Measurements from ENCODE around the gene RAD51B.

RAD51B gene

DNA sequence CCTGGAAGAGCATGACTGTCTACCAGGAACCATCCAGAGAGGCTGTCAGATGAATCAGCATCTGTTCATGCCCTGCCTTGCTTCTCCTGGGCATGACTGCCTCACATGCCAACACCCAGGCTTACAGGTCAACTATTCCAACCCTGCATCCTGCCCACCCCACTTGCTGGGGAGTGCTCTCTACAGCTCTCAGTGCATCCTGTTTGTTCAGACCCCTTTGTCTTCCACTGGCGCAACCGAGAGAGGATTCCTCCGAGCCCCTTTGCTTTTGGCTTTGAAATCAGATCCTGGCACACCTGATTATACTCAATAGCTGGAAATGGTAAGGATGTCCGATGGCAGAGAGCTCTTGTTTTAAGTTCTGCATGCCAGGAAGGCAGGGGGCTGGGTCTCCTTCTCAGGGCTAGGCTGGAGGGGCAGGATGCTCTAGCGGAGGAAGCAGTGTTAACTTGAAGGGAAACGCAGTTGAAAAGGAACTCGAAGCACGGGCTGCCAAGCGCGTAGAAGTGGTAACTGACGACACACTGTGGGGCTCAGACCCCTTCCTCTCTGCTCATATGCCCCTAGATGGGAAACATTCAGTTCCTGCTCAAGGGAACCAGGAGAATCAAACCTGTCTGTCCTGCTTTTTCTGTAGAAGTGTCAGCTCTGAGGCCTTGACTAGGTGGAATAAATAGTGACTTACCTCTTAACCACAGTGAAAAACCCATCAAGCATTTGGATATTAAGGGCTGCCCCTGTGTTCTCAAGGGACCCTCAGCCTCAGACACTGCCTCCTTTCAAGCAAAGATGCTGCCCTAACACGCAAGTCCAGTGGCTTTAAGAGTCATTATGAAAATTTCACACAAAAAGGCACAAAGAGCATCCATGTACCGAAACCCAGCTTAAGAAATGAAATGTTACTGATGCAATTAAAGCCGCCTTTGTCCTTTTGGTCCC is 675.8 kb downstream of the RAD51B start:
- DNase-seq (ENCODE audit: low read depth), result no peak

DNA sequence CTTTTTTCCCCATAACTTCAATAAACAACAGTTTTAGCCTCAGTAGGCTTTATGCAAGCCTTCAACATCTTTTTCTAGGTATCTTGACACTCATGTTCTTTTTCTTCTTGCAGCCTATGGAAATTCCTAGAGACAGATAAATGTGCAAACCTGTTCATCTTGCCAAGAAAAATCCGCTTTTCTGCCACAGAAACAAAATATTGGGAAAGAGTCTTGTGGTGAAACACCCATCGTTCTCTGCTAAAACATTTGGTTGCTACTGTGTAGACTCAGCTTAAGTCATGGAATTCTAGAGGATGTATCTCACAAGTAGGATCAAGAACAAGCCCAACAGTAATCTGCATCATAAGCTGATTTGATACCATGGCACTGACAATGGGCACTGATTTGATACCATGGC is 677.4 kb downstream of the RAD51B start:
- DNase-seq (ENCODE audit: low read depth), result no peak

DNA sequence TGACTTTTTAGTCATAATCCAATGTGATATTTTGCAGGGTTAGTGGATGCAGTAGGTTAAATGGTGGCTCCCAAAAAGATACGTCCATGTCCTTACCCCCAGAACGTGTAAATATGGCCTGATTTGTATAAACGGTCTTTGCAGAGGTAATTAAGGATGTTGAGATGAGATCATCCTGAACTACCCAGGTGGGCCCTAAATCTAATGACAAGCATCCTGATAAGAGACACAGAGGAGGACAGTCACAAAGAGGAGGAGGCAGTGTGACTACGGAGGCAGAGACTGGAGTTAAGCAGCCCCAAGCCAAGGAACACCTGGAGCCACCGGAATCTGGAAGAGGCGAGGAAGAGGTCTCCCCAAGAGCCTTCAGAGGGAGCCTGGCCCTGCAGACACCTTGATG is 679.9 kb downstream of the RAD51B start:
- no peak for DNase-seq (ENCODE audit: low read depth)

DNA sequence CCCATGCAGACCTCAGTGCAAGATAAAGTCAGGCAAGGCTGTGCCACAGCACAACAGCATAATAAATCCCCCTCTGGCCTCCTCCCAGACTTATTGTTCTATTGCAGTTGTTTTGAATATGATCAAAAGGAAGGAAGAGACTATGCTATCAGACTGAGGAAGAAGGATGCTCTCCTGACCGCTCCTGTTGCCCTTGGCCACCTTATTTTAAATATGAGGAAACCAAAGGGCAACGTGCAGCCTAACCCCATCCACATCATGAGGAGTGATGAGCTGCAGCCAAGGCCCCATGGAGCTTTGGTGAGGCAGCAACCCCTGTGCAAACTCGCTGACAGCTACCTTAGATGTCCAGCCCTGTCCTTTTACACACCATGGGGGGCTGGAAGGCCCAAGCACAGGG is 681.6 kb downstream of the RAD51B start:
- DNase-seq (ENCODE audit: low read depth), result no peak

DNA sequence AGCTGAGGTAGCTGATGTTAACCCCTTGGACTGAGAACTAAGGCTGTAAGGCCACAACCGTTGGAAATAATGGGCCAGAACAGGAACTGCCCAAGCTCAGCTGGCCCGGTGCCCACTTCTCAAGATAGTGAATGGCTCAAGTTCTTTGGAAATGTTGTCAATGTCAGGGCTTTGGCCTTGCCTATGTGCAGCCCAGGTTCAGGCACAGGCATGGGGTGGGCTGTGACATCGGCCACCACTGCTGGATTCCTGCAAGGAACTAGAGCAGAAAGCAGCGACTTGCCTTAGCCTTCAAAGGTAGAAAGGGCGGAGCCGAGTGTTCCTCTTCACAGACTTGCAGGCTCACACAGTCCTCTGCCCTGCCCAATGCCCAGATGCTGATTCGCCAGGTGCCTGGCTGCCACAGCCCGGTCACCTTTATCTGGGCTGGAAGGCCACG is 682.1 kb downstream of the RAD51B start:
- DNase-seq (ENCODE audit: low read depth), result no peak

DNA sequence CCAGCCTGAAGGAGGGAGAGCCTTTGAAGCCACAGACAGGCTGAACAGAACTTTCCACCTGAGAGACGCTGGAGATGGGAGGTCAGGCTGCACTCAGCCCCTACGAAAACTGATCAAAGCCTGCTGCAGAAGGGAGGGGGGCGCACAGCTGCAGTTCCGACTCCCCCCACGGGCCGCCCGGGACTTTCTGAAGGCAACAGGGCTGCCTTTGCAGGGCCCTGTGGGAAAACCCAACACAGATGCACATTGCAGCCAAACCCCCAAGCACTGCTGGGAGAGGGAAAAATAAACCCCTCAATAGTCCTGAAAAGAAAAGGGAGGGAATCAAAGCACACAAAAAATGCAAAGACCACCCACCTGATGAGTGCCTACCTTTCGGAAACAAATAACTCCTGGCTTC is 682.7 kb downstream of the RAD51B start:
- DNase-seq (ENCODE audit: low read depth), result no peak

DNA sequence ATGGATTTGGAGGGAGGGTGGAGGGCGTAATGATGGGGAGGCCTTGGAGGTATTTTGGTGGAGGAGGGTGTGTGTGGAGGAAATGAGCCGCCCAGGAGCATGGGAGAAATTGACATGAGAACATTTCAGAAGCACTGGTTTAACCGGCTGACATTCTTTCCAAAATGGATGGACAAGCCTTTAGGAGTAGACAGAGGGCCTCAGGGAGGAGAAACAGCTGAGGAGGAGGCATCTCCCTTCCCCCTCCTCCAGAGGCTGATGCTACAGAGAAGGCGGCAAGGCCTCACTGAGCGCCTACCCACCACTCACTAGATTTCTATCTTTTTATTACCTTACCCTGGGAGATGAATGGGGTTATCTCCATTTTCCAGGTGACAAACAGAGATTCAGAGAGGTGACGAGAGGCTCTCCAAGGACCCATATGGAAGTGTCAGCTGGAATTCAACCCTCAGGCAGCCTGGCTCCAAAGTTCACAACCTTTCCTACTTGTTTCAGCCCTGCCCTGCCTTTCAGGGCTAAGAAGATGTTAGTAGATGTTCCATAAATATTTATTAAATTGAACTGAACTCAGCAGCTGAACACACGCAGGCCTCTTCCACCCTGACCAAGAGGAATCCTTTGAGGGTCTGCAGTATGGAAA is 683.7 kb downstream of the RAD51B start:
- no peak for DNase-seq (ENCODE audit: low read depth)

DNA sequence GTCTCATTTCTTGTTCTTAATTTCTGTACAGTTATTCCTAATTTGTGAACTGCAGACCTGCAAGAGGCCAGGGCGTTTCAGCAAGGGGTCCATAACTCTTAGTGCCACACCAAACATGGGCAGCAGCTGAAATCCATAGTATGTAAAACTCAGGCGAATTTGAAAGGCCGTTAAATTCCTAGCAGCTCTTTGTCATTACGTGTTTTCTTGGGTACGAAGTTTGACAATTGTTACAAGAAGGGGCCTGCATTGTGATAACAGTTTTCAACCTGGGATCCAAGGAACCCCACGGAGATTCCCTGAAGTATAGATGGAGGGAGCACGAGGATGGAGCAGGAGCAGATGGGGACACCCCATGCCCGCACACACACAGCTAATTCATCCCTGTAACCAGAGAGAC is 685.3 kb downstream of the RAD51B start:
- DNase-seq (ENCODE audit: low read depth), result no peak

DNA sequence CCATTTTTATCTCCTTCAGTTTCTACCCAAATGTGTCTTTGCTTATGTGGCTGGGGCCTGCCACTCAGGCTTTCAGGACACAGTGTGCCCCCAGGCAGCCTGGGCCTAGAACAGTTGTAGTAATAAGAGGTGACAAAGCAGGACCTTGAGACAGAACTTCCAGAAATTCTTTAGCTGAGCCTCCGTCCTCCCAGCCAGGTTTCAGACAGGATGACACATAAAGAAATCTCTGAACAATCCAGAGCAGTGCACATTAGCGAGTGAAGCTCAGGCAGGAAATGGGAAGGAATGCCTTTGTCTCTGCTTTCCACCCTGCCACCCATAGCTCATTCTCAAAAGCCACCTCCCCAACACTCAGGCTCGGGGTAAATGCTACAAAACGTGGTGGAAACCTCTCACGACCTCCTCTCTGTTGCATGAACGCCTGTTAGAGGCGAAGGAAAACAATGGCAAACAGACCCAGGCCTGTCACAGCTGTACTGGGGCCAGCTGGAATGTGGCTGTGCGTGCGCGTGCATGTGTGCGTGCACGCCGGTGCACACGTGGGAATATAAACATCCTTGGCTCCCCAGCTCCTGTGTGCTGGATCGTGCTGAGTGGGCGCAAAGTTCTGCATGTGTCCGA is 686.6 kb downstream of the RAD51B start:
- DNase-seq (ENCODE audit: low read depth), result no peak

DNA sequence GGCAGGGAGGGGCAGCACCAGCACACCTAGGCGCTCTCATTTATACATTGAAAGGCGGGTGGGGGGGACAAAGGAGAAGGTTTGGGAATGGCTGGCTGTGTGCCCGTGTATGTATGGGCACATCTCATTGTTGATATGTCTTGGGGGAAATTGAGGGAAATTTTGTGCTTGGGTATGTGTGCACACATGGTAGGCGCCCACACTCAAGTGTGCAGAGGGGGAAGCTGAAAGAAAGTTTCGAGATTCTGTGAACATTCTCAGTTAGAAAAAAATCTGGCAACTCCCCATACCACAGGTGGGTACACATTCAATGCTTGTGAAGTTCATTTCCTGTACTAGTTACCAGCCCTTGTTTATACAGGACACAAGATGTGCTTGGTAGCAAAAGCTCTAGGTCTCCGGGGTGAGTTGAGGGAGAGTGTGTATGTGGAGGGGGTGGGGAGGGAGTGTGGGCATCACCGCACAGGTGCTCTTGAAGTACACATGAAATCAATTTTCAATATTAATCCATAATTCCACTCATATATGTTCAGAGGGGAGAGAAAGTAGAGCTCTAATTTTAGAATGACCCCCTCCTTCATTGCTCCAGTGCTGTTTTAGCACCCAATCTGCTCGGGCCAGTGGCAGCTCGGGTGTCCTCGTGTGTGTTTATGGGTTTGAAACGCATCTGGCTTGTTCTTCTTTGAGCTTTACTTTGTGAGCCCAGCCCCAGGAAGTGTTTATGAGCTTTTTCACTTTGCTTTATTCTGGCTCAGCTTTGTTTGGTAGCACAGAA is 687.3 kb downstream of the RAD51B start:
- DNase-seq (ENCODE audit: low read depth), result peak; percentile 18

DNA sequence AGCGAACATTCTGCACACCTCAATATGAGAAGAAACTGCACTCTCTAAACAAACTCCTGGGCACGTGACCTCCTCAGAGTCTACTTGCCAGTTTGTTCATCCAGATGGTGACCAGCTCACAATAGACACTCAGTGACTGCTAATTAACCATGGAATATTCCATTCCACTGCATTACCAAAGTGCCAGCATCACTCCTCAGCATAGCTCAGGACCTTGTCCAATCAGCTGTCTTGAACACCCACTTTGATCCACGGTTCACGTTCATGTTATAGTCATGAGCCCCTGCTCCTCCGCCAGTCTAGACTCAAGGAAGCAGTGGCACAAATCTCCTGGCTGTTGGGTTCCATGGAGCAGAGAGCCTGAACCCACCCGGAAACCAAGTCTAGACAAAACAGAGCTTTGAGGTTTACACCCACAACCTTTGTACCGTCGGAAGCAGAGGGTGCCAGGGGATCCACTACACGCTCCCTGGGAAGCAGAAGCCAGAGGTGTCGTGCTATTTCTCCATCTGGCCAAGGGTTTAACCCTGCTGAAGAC is 688.0 kb downstream of the RAD51B start:
- peak; percentile 13 for DNase-seq (ENCODE audit: low read depth)

DNA sequence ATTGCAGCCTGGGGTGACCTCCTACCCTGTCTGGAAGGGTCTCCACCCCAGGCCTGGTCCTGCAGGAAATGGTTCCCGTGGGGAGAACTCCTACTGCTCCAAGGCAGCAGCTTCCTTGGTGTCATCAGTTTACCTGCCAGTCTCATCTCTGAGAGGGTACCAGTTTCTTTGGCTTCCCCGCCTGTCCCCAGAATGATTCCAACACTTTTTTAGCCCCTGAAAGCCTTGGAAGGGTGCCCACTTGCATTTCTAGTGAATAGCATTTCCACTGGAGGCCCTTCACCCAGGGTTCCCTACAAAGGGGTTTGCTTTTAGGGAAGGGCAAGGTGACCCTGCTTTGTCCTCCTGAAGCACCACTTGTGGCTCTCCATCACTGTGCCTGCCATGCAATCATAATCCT is 689.0 kb downstream of the RAD51B start:
- no peak for DNase-seq (ENCODE audit: low read depth)

DNA sequence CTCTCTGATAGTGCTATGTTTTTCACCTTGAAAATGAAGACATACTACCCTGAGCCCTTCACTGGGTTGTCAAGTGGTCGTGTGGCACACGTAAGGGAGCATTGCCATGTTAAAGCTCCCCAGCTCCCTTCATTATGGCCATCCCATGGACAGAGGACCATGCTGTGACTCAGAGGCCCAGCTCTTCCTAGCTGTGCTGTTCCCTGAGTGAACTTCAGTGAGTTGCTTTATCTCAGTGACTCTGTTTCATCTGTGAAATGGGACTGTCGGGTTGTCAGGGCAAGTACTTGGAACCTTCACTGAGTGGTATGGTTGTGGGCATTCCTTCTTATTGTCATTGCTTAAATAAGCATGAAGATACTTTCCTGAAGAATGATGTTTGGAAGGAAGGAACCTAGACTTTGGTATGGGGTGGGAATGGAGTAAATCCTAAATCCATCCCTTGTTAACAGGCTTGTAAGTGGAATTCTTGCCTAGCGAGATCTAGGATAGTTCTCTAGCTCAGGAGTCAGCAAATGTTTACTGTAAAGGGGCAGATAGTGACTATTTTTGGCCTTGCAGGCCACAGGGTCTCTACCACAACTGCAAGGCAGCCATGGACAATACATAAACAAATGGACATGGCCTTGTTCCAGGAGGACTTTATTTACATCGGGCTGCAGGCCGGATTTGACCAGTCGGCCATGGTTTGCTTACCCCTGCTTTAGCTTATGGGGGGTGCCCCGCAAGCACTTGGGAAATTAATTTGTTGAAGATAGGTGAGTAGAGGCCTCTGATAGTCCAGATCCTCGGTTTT is 689.8 kb downstream of the RAD51B start:
- no peak for DNase-seq (ENCODE audit: low read depth)

DNA sequence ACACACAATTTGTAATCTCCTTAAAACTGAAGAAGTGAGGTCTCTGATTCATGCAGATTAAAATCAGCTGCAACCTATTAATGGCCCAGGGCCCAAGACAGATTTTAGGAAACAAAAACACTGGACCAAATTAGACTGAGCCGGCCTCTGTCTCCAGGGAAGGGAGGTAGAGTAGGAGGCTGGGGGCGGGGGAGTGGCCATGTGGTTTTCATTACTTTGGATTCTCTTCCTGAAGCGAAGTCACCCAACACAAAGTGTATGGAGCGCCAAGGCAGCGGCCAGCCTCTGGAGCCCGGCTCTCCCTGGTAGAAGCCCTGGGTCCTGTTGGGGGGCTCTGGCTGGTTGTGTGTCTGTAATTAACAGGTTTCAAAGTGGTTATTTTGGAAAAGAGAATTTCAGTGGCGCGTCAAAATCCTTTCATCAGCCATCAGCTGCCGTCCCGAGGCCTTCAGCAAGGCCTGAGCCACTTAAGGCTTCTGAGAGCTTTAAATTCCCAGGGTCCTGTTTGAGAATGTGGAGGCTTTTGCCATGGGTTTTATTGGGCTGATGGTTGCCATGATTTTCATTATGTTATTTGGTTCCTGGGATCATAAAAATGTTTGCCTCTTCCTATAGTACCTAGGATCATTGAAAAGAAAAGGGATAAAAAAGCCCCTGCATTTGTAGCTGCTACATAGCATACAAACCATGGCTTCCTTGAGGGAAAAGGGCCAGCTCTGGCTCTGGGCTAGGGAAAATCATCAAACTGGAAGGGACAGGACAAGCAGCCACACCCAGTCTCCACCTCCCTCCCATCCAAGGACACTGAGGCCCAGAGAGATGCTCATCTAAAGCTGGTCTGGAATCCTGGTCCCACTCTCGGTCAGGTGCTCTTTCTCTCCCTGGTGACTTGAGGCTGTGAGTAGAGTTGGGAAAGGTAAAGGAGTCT is 690.9 kb downstream of the RAD51B start:
- no peak for DNase-seq (ENCODE audit: low read depth)

DNA sequence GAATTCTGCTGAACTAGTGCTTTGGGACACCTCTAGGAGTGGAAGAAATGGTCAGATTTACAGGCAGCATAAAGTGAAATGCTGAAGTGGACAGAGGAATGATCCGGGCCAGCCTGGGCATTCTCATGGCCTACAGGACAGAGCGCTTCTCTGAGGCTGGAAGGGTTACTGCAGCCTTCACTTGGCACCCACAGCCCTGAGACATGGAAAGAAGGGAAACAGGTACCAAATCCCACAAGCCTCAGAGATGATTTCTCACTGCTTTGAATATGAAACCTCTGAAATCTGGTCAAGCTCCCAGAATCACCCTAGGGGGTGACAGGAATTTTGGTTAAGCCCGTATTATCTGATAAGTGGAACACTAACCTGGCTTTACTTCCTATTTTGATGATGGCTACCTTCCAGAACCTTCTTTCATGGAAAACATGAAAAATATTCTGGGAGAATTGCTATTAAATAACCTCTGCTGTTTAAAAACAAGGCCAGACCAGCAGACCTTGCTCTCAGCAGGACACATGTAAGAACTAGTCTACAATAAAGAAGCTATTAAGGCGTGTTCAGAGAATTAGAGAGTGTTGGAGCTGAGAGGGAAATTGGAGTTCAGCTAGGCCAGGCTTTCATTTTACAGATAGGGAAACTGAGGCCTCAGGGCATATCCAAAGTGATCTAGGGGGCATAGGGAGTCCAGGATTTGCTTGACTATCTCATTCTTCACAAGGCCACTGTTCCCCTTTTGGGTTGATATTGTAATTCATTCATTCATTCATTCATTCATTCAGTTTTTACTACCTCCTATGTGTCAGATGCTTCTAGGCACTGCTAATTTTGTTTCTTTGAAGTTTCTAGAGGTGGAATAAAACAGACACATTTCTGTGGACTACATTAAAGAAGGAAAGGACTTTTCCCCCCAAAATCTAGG is 691.8 kb downstream of the RAD51B start:
- DNase-seq (ENCODE audit: low read depth), result no peak

DNA sequence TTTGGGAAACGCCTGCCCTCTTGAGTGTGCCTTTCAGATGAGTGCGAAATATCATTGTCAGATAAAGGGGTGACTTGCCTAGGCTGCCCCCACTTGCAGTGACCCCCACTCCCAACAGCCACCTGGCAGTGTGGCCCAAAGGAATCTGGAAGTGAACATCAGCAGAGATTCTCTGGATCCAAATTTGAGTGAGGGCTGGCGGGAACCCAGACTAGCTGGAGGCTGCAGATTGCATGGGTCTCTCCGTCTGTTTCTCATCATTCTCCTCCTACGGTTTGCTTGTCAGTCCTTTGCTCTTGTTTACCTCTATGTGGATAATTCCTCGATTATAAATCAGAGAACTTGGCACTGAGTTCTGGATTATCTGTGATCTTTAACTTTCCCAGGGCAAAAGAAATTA is 692.5 kb downstream of the RAD51B start:
- DNase-seq (ENCODE audit: low read depth), result no peak

DNA sequence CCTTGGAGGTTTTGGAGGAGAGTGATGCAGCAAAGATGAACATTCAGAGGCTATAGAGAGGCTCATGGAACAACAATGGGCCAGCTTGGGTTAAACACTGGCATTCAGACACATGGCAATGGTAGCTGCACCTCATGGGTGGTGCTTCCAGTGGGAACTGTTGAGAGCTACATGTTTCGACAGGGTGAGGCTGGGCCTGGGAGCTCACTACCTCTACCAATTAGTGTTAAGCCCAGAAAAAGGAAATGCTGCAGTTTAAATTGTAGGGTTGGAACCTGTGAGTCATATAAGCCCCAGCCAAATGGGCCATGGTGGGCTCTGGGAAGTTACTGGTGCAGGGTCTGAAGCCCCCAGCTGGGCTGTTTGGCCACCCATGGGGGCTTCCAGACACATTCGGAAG is 693.6 kb downstream of the RAD51B start:
- DNase-seq (ENCODE audit: low read depth), result no peak

DNA sequence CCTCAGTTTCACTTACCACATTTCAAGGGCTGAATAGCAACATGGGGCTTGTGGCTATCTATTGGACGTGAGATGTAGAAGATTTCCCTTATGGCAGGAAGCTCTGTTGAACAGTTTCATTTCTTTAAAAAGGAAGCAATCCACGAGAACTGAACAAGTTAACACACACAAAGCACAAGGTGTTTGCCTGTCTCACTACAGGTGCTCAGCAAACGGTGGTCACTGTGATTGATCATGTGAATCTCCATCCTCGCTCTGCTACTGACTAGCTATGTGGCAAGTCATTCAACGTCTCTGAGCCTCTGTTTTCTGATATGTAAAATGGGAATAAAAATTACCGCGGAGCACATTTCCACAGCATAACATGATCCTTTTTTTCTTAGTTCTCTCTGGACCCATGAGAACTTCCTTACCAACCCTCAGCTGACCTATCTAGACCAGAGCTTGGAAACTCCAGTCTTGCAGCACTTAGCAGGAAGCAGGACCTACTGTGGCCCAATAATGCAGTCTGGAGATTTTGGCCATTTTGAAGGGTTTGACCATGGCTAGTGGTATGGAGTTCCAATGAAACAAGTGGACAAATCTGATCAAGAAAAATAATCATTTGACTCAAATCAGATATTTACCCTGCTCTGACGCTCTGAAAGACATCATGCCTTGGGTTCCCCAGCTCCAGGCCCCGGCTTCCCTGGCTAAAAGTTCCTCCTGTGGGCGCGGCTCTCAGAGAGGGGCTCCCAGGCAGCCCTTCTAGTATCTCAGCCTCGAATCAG is 694.4 kb downstream of the RAD51B start:
- DNase-seq (ENCODE audit: low read depth), result no peak

Measured in stimulated activated CD4-positive, alpha-beta T cell treated with anti-CD3 and anti-CD28 coated beads, Interleukin-2, amount 100 ng/mL, for 4 hours (primary cell).